ENCODE results near the gene IL17D.

The IL17D gene

DNA sequence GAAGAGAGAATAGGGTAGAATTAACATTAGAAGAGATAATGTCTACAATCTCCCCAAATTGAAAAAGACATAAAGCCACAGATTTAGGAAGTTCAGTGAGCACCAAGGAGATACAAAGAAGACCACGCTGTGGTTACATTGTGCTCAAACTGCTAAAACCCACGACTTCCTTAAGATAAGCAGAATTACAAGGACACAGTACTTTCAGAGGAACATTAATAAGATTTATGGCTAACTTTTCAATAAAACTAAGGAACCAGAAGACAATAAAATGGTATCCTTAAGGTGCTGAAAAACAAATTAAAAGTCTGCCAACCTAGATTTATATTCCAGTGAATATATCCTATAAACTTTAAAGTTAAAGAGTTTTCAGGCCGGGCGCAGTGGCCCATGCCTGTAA lies 7.4 kb upstream of the IL17D start:
- no peak for DNase-seq

- DNase-seq, result no peak
Observed at GRCh38 chr13:20699715-20700114, 3.8 kb upstream of the IL17D start.

GRCh38 chr13:20700288-20700687 lies 3.2 kb upstream of the IL17D start:
- no peak for DNase-seq

DNA sequence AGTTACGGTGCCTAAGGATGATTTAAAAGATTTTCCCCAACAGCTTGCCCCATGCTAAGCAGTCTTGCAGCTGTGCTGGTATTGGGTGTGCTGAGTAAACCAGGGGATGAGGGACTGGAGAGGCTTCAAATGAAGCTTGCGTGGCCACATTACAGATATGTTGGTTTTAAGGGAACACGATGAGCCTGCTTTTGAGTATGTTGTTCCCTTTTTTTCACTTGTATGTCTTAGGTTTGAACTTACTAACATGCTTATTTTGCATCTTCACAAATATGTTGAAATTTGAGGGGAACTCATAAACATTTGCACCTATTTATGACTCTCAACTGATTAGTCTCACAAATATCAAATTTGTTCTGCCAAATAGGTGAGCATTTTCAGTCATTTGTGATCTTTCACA lies 2.0 kb upstream of the IL17D start:
- no peak for DNase-seq

- DNase-seq, result no peak
Observed at GRCh38 chr13:20702530-20702914, 977 bp upstream of the IL17D start.

GRCh38 chr13:20703780-20704458 lies 420 bp downstream of the IL17D start:
- DNase-seq, result peak; percentile 4

DNA sequence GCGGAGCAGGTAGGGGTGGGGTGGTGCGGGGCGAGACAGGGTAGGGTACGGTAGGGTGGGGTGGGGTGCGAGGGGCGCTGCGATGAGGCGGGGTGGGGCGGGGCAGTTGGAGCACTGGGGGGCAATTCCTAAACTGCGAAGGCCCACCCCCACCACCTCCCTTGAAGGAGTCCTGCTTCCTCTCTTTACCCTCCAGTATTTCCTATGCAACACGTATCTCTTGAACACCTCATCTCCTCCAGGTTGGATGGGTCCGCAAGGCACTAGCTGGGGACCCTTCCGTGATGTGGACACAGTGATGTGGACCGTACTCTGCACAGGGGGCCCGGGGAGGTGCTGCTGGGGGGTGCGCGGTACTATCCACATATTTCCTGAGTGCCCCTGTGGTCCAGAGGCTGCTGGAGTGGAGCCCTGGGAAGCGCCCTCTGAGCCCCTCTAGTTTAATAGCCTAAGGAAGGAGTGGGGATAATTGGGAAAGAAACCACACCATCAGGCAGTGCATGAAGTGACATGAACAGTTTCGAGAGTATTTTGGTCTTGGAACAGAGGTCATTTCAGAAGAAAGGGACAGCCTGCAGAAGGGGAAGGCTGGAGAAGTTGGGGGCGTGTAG lies 1.1 kb downstream of the IL17D start:
- no peak for DNase-seq

- DNase-seq, result no peak
Observed at GRCh38 chr13:20706661-20707060, 3.2 kb downstream of the IL17D start.

DNA sequence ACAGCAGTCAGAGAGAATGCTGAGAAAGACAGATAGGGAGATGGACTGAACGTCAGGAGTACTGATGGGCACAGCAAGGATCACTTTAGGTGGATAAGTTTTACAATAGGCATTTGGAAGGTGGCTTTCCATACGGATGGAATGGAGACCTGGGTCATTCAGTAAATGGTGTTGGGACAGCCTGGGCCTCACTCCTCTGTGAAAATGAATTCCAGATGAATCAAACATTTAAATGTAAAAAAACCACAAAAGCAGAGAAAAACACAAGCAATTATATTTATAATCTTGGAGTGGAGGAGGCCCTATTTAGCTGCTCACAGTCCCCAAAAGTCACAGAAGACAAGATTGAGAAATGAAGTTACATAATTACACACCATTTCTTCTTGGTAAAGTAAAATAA lies 4.7 kb downstream of the IL17D start:
- DNase-seq, result no peak

DNA sequence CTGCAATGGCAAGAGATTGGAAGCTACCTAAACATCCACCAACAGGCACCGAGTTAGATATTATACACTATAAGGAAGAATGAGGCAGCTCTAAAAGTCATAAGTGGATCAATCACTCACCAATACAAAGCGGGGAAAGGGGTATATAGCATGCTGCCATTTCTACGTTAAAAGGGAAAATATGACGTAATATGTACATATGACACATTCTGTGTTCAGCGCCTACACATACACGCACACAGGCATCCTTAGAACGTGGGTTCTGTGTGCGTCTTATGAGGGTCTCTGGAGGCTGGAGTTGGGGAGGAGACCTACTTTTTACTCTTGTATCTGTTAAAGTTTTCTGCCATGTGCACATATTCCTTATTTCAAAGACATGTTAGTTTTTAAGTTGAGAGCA lies 5.9 kb downstream of the IL17D start:
- DNase-seq, result no peak

DNA sequence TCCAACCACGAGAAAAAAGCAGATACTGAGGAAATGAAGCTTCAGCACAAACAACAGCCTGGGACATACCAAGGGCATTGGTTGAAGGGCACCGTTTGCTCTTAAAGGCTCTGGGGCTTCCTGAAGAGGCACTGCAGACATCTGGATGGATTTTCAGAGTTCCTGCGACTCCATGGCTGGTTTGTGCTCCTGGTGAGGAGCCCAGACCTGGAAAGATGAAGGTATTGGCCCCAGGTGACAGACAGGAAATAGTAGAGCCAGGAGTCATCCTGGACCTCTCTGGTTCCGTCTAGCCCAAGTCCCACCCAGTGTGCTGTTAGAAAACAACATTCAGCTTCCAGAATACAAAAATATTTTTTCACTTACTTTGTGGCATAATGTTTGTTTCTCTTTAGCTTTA lies 6.3 kb downstream of the IL17D start:
- no peak for DNase-seq

GRCh38 chr13:20711301-20712044 lies 8.0 kb downstream of the IL17D start:
- DNase-seq, result no peak

- DNase-seq, result no peak
Observed at GRCh38 chr13:20713014-20713376, 9.5 kb downstream of the IL17D start.

DNA sequence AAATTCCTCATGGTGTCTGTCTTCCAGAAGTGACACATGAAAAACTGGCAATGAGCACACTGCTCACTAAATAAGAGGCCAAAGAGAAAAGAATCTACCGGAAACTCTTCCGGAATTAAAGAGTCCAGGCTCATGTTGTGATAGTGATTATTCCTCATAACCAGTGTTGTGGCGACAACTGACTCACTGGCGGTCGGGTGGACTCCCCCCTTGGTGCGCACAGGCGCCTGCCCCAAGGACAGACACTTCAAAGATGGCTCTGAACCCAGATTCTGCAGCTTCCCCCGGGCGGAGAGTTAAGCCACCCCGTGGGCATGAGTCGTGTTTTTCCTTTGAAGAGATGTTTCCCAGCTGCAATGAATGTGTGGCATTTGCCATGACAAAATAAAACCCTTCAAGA lies 10.3 kb downstream of the IL17D start:
- DNase-seq, result no peak

DNA sequence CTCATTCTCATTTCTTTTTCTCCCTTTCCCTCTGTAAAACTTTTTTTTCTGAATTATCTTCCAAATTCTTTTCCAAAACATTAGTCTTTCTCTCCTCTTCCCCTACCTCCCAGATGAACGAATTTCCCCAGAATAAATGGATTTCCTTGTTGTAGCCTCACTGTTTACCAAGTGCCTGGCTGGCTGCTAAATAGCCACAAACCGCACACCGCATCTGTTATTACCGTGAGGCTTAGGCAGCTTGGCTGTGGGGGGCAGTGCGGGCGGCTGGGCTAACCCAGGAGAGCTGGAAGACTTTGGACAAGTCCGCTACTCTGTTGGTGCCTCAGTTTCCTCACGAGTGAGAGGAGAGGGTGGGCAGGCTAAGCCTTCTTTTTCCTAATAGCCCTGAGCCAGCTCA lies 10.7 kb downstream of the IL17D start:
- DNase-seq, result no peak

- DNase-seq, result no peak
Observed at GRCh38 chr13:20714563-20715329, 11.2 kb downstream of the IL17D start.

GRCh38 chr13:20715330-20715712 lies 11.8 kb downstream of the IL17D start:
- DNase-seq, result no peak

- DNase-seq, result no peak
Observed at GRCh38 chr13:20716951-20717350, 13.5 kb downstream of the IL17D start.

- no peak for DNase-seq
Observed at GRCh38 chr13:20717581-20718542, 14.4 kb downstream of the IL17D start.

DNA sequence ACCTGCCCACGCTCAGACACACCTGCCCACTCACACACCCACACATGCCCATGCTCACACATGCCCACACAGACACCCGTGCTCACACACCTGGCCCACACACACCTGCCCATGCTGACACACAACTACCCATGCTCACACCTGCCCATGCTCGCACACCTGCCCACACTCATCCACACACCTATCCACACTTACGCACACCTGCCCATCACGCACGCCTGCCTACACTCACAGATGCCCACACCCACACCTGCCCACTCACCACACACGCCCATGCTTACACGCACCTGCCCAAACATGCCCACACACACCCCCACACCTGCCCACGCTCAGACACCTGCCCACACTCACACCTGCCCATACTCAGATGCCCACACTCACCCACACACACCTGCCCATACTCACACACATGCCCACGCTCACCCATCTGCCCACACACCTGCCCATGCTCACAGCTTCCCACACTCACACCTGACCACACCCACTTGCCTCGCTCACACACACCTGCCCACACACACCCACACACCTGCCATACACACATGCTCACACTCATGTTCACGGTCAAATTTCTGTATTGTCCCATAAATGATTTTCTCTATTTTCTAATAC lies 15.6 kb downstream of the IL17D start:
- DNase-seq, result no peak

DNA sequence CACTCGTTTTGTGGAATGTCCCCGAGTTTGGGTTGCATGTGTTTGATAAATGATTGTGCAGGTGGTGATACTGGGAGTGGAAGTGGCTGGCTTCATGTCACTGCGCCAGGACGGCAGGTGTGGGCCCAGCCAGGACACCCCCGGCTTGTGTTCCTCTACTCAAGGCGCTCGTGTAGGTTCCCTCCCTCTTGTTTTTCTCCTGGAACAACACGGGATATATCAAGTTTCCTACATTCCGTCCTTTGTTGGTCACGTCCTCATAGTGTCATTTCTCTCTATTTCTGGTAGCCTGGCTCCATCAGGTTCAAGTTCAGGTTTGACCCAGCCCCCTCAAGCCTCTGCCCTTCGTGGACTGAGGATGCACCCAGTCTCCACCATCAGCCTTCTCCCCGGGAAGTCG lies 16.3 kb downstream of the IL17D start:
- DNase-seq, result no peak

- no peak for DNase-seq
Observed at GRCh38 chr13:20720499-20720898, 17.0 kb downstream of the IL17D start.
